Epithelial cell of prostate (primary cell): ENCODE measurements around the gene ATP12A.

Source experiments
- DNase-seq: peaks from one replicate; pipeline ENCODE4 v3.0.0-alpha.2; 2011; ENCODE audit warnings: low read depth, low spot score
- H3K27ac ChIP-seq: fragments of 450-650 bp; 2 replicates; pipeline ENCODE4 v1.5.1; 2017; ENCODE audit warnings: mild to moderate bottlenecking

ATP12A gene

GRCh38 chr13:24680258-24680920, at the start of gene ATP12A:
ATP12A (plus strand) TSS chr13:24680408; CDS start chr13:24680744, 336 bp downstream.
- no peak within 1 kb of the TSS for H3K27ac ChIP-seq
- no peak for DNase-seq

GRCh38 chr13:24630851-24631620, 49.2 kb upstream of the ATP12A start:
- DNase-seq: peak; percentile 80
- H3K27ac ChIP-seq: peak overlapping the region; percentile 72

GRCh38 chr13:24631922-24632321, 48.3 kb upstream of the ATP12A start:
- H3K27ac ChIP-seq: peak overlapping the region; percentile 72
- no peak for DNase-seq

GRCh38 chr13:24632382-24633121, 47.7 kb upstream of the ATP12A start:
- peak overlapping the region; percentile 72 for H3K27ac ChIP-seq
- DNase-seq: no peak

GRCh38 chr13:24636776-24637175, 43.4 kb upstream of the ATP12A start:
- H3K27ac ChIP-seq: no peak overlapping the region
- DNase-seq: no peak

- DNase-seq: no peak
- H3K27ac ChIP-seq: no peak overlapping the region
Observed at GRCh38 chr13:24638096-24638495, 42.1 kb upstream of the ATP12A start.

GRCh38 chr13:24640752-24641151, 39.5 kb upstream of the ATP12A start:
- H3K27ac ChIP-seq: no peak overlapping the region

GRCh38 chr13:24642219-24642618, 38.0 kb upstream of the ATP12A start:
- no peak for DNase-seq
- no peak overlapping the region for H3K27ac ChIP-seq

More at GRCh38 chr13:24640752-24641151, 39.5 kb upstream of the ATP12A start:
- DNase-seq: no peak

GRCh38 chr13:24644036-24644435, 36.2 kb upstream of the ATP12A start:
- no peak for DNase-seq
- H3K27ac ChIP-seq: no peak overlapping the region

GRCh38 chr13:24648271-24648670, 31.9 kb upstream of the ATP12A start:
- no peak for DNase-seq

GRCh38 chr13:24648983-24649687, 31.1 kb upstream of the ATP12A start:
- DNase-seq: no peak
- peak overlapping the region; percentile 46 for H3K27ac ChIP-seq

More at GRCh38 chr13:24648271-24648670, 31.9 kb upstream of the ATP12A start:
- H3K27ac ChIP-seq: no peak overlapping the region

GRCh38 chr13:24649688-24650043, 30.5 kb upstream of the ATP12A start:
- H3K27ac ChIP-seq: peak overlapping the region; percentile 46
- DNase-seq: no peak

GRCh38 chr13:24650161-24650560, 30.0 kb upstream of the ATP12A start:
- H3K27ac ChIP-seq: peak overlapping the region; percentile 46
- no peak for DNase-seq

GRCh38 chr13:24651718-24652345, 28.4 kb upstream of the ATP12A start:
- peak overlapping the region; percentile 57 for H3K27ac ChIP-seq
- DNase-seq: peak; percentile 66

GRCh38 chr13:24652359-24652758, 27.8 kb upstream of the ATP12A start:
- peak overlapping the region; percentile 57 for H3K27ac ChIP-seq
- no peak for DNase-seq

- H3K27ac ChIP-seq: no peak overlapping the region
- DNase-seq: no peak
Observed at GRCh38 chr13:24654741-24655140, 25.5 kb upstream of the ATP12A start.

GRCh38 chr13:24659239-24659638, 21.0 kb upstream of the ATP12A start:
- H3K27ac ChIP-seq: no peak overlapping the region
- no peak for DNase-seq

GRCh38 chr13:24660023-24660741, 20.0 kb upstream of the ATP12A start:
- H3K27ac ChIP-seq: no peak overlapping the region
- DNase-seq: no peak

- DNase-seq: no peak
- H3K27ac ChIP-seq: no peak overlapping the region
Observed at GRCh38 chr13:24661713-24662112, 18.5 kb upstream of the ATP12A start.
